Liver (tissue), 3 donors: ENCODE measurements around the gene ZBTB45.

Experiments
- EGR1 ChIP-seq, 2 donors: IDR thresholded peaks; 2 replicates each; pipeline ENCODE4 v1.6.1; 2016 to 2018; ENCODE audit warnings: antibody characterized with exemption in 2 of 2, low read depth in 2 of 2
- MAX ChIP-seq: IDR thresholded peaks from 2 replicates; pipeline ENCODE4 v1.6.1; 2016; ENCODE audit warnings: antibody characterized with exemption
- REST ChIP-seq: IDR thresholded peaks from 2 replicates; pipeline ENCODE4 v1.6.1; 2016; ENCODE audit warnings: antibody characterized with exemption, mild to moderate bottlenecking
- RXRA ChIP-seq, 2 donors: IDR thresholded peaks; 2 replicates each; pipeline ENCODE4 v1.6.1; 2017 to 2018; ENCODE audit warnings: antibody characterized with exemption in 2 of 2, mild to moderate bottlenecking in 1 of 2
- SP1 ChIP-seq: IDR thresholded peaks from 2 replicates; pipeline ENCODE4 v1.6.1; 2018; ENCODE audit warnings: antibody characterized with exemption, mild to moderate bottlenecking
- TAF1 ChIP-seq: conservative IDR thresholded peaks from 2 replicates; pipeline ENCODE4 v1.6.1; 2016; ENCODE audit warnings: antibody characterized with exemption, mild to moderate bottlenecking
- TF ChIP-seq, protein P1 (sequence below): fragments of 150-350 bp; IDR thresholded peaks from 2 replicates; pipeline ENCODE4 v1.5.1; 2017; ENCODE audit warnings: improper control_type of control experiment, low read depth, low read length; ENCODE audit not compliant: missing input control
- donor health status: healthy.
- donor health status: healthy.

GRCh38 chr19:58498316-58499020 is 21.1 kb downstream of the ZBTB45 start:
- TF ChIP-seq, protein P1, sequence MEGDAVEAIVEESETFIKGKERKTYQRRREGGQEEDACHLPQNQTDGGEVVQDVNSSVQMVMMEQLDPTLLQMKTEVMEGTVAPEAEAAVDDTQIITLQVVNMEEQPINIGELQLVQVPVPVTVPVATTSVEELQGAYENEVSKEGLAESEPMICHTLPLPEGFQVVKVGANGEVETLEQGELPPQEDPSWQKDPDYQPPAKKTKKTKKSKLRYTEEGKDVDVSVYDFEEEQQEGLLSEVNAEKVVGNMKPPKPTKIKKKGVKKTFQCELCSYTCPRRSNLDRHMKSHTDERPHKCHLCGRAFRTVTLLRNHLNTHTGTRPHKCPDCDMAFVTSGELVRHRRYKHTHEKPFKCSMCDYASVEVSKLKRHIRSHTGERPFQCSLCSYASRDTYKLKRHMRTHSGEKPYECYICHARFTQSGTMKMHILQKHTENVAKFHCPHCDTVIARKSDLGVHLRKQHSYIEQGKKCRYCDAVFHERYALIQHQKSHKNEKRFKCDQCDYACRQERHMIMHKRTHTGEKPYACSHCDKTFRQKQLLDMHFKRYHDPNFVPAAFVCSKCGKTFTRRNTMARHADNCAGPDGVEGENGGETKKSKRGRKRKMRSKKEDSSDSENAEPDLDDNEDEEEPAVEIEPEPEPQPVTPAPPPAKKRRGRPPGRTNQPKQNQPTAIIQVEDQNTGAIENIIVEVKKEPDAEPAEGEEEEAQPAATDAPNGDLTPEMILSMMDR: no peak
- TF ChIP-seq TAF1 (no peak), REST (no peak), EGR1 (IDR thresholded peaks at IDR 0.05; ENCODE audit: low read depth in 2 of 2) (no peak), SP1 (no peak), RXRA (IDR thresholded peaks at IDR 0.05) (no peak), MAX (no peak)
